Measurements from ENCODE around the gene NLGN4X.

The NLGN4X gene

DNA sequence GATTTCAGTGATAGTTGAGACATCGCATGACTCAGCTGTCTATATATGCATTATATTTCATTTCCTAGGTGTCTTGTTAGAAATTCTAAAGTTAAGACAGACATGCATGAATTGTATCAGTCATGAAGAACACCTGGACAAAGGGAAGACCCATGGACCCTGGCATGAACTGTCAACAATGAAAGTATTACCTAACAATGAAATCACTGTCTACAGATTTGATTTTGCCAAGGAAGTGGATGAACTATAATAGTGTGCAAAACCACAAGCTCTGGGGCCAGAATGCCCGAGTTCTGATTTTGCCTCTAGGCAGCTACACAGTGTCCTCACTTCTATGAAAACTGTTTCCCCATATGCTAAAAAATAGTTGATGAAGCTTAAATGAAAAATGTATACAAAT lies 386.1 kb downstream of the NLGN4X start:
- no peak for DNase-seq

All from activated CD8-positive, alpha-beta memory T cell treated with anti-CD3 and anti-CD28 coated beads, Interleukin-2, amount 50 U/mL, for 4 hours (primary cell).